ENCODE results near the gene SPHK2. TPM values are rescaled to one million over a fixed set of nuclear protein-coding genes. Genes with fewer than 3 reads are reported as not detected.
"Not testable (repeated sequence)": the region's sequence is repeated elsewhere in the genome, so short reads cannot be mapped to it uniquely, and the experiment has no call there.

SPHK2 gene, protein sequence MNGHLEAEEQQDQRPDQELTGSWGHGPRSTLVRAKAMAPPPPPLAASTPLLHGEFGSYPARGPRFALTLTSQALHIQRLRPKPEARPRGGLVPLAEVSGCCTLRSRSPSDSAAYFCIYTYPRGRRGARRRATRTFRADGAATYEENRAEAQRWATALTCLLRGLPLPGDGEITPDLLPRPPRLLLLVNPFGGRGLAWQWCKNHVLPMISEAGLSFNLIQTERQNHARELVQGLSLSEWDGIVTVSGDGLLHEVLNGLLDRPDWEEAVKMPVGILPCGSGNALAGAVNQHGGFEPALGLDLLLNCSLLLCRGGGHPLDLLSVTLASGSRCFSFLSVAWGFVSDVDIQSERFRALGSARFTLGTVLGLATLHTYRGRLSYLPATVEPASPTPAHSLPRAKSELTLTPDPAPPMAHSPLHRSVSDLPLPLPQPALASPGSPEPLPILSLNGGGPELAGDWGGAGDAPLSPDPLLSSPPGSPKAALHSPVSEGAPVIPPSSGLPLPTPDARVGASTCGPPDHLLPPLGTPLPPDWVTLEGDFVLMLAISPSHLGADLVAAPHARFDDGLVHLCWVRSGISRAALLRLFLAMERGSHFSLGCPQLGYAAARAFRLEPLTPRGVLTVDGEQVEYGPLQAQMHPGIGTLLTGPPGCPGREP
- 7.5 TPM for total RNA-seq (ENCODE audit: insufficient read depth, low replicate concordance)

- DNase-seq (ENCODE audit: low spot score), result peak; percentile 100
Measured at GRCh38 chr19:48618916-48619691, at the start of gene SPHK2, which contains the start of gene RPL18. Gene SPHK2, plus strand, starts transcription at chr19:48619506. Its CDS starts 1,009 bp downstream, at chr19:48620515. Gene RPL18, minus strand, starts transcription at chr19:48619178. Its CDS starts 35 bp downstream, at chr19:48619143.

GRCh38 chr19:48569814-48570213 lies 49.5 kb upstream of the SPHK2 start:
- peak; percentile 39 for DNase-seq (ENCODE audit: low spot score)

- no peak for DNase-seq (ENCODE audit: low spot score)
Measured at GRCh38 chr19:48571378-48572162, 47.7 kb upstream of the SPHK2 start.

GRCh38 chr19:48573163-48573505 lies 46.2 kb upstream of the SPHK2 start:
- DNase-seq (ENCODE audit: low spot score), result no peak

- no peak for DNase-seq (ENCODE audit: low spot score)
Measured at GRCh38 chr19:48575931-48576622, 43.2 kb upstream of the SPHK2 start.

GRCh38 chr19:48577908-48578307 lies 41.4 kb upstream of the SPHK2 start:
- not testable (repeated sequence) for DNase-seq (ENCODE audit: low spot score)

- peak; percentile 41 for DNase-seq (ENCODE audit: low spot score)
Measured at GRCh38 chr19:48578891-48579290, 40.4 kb upstream of the SPHK2 start.

- no peak for DNase-seq (ENCODE audit: low spot score)
Measured at GRCh38 chr19:48582168-48582567, 37.1 kb upstream of the SPHK2 start.

DNA sequence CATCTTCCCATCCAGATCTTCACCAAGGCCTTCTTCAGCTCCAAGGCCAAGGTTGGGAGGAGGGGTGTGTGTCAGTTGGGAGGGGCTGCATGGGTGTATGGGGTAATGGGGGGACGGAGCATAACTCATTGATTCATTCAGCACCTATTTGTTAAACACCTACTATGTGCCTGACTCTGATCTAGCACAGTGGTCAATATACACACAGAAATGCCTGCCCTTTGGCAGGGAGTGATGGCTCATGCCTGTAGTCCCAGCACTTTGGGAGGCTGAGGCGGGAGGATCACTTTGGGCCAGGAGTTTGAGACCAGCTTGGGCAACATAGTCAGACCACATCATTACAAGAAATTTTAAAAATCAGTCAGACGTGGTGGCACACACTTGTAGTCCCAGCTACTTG lies 31.9 kb upstream of the SPHK2 start:
- DNase-seq (ENCODE audit: low spot score), result no peak

- peak; percentile 83 for DNase-seq (ENCODE audit: low spot score)
Measured at GRCh38 chr19:48588670-48589401, 30.5 kb upstream of the SPHK2 start.

GRCh38 chr19:48591021-48591420 lies 28.3 kb upstream of the SPHK2 start:
- no peak for DNase-seq (ENCODE audit: low spot score)

DNA sequence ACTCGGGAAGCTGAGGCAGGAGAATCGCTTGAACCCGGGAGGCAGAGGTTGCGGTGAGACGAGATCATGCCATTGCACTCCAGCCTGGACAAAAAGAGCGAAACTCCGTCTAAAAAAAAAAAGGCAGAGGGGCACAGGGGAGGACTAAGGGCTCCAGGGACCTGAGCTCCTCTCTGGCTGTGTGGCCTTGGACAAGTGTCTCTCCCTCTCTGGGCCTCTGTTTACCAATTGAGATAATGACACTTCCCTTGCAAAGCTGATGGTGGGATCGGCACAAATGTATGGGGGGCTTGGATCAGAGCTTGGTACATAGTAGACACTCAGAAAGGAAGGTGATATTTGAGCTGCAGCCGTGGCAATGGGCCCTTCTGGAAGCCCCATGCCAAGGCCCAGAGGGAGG lies 24.1 kb upstream of the SPHK2 start:
- no peak for DNase-seq (ENCODE audit: low spot score)

DNA sequence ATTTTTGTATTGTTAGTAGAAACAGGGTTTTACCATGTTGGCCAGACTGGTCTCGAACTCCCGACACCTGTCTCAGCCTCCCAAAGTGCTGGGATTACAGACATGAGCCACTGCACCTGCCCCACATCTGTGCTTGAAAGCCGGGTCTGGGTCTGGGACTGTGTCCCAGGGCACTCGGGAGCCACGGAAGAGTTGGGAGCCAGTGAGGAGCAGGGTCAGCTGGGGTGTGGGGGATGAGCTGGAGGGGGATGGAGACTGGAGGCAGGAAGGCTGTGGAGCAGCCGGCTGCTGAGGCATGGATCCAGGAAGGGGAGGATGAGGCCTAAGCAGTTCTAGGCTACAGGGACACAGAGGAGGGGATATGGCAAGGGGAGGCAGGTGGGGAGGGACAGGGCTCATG lies 23.5 kb upstream of the SPHK2 start:
- DNase-seq (ENCODE audit: low spot score), result no peak

GRCh38 chr19:48596237-48596636 lies 23.1 kb upstream of the SPHK2 start:
- no peak for DNase-seq (ENCODE audit: low spot score)

DNA sequence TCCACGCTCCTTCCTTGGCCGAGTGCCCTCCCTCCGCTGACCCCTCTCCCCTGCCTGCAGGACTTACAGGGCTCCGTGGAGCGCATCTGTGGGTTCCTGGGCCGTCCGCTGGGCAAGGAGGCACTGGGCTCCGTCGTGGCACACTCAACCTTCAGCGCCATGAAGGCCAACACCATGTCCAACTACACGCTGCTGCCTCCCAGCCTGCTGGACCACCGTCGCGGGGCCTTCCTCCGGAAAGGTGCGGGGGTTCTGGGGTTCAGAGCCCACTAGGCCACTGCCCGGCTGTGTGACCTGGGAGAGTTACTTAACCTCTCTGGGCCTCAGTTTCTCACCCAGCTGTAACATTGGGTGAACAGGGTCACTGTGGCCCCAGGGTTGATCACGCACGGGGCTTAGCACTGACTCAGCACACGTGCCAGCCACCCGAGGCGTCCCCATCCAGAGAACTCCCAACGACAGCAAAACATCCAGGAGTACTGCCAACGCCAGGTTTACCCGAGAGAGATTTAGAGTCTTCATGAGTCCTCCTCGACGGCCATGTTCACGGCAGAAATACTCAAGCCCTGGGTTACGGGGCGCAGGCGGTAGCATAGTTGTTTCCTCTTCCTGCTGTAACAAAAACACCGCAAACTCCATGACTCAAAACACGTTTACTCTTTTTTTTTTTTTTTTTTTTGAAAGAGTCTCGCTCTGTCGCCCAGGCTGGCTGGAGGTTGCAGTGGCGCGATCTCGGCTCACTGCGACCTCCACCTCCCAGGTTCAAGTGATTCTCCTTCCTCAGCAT lies 22.4 kb upstream of the SPHK2 start:
- no peak for DNase-seq (ENCODE audit: low spot score)

DNA sequence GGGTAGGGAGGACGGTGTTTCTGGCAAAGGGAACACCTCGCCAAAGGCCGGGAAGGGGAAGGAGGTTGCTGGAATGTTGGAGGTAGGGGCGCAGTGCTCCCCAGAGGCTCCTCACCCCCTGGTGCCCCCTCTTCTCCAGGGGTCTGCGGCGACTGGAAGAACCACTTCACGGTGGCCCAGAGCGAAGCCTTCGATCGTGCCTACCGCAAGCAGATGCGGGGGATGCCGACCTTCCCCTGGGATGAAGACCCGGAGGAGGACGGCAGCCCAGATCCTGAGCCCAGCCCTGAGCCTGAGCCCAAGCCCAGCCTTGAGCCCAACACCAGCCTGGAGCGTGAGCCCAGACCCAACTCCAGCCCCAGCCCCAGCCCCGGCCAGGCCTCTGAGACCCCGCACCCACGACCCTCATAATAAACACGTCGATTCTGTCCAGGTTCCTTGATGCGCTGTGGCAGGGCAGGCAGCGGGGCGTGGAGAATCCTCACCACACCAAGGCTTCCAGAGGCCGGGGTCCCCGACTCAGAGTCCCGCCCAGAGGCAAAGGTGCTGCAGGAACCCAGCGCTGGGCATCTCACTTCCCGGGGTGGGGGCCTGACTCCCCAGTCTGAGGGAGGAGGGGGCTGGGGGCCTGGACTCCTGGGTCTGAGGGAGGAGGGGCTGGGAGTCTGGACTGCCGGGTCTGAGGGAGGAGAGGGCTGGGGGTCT lies 20.2 kb upstream of the SPHK2 start:
- no peak for DNase-seq (ENCODE audit: low spot score)

DNA sequence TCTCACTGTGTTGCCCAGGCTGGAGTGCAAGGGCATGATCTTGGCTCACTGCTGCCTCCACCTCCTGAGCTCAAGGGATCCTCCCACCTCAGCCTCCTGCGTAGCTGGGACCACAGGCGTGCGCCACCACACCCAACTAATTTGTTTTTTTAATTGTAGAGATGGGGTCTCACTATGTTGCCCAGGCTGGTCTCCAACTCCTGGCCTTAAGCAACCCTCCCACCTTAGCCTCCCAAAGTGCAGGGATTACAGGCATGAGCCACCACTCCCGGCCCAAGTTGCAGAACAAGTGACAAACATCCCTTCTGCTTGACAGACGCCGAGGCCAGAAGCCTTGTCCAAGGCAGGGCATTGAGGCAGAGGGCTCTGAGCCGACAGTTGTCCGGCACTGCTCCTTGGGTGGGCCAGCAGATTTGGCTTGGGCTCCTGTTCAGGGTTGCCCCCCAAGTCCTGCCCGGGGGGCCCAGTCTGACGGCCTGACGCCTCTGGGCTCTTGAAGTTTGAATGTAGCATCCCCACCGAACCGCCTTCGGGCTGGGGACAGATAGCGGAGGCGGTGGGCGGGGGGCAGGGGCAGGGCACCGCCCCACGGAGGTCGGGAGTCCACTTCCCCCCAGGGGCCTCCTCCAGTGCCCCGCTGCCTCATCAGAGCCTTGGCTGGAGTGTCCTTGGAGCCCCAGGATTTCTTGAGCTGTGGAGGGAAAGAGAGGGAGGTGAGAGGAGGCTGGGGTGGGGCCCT lies 18.5 kb upstream of the SPHK2 start:
- DNase-seq (ENCODE audit: low spot score), result no peak

DNA sequence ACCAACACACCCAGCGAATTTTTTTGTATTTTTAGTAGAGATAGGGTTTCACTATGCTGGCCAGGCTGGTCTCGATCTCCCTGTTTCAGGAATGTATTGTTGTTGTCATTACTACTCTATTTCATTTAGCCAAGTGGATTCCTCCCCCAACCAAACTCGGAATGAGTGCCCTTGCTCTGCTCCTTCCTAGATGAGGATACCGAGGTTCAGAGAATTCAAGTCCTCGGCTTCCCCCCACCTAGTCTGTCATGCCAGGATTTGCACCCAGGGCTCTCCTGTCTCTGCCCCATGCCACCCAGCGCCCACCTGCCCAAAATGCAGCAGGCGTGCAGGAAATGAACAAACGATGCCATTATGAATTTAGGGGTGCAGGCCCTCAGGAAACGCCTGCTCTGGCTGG lies 16.3 kb upstream of the SPHK2 start:
- DNase-seq (ENCODE audit: low spot score), result no peak
